Ovary (tissue), 3 donors: Measurements from ENCODE around the gene MAZ.

Experiments
- POLR2A ChIP-seq: fragments of 450-650 bp; IDR thresholded peaks from one replicate; pipeline ENCODE4 v1.6.1; 2017; ENCODE audit warnings: antibody characterized with exemption, mild to moderate bottlenecking, moderate library complexity
- TF ChIP-seq, protein P1 (sequence below), 3 donors: fragments of 450-650 bp in 2 of 3; fragments of 200-600 bp in 1 of 3; IDR thresholded peaks; one replicate each; pipeline versions ENCODE4 v1.5.1 to v1.8.0; 2016 to 2022; ENCODE audit warnings: antibody characterized with exemption in 3 of 3, mild to moderate bottlenecking in 1 of 3
- donor health status: DM: no; HTN: no; CAD: no.

DNA sequence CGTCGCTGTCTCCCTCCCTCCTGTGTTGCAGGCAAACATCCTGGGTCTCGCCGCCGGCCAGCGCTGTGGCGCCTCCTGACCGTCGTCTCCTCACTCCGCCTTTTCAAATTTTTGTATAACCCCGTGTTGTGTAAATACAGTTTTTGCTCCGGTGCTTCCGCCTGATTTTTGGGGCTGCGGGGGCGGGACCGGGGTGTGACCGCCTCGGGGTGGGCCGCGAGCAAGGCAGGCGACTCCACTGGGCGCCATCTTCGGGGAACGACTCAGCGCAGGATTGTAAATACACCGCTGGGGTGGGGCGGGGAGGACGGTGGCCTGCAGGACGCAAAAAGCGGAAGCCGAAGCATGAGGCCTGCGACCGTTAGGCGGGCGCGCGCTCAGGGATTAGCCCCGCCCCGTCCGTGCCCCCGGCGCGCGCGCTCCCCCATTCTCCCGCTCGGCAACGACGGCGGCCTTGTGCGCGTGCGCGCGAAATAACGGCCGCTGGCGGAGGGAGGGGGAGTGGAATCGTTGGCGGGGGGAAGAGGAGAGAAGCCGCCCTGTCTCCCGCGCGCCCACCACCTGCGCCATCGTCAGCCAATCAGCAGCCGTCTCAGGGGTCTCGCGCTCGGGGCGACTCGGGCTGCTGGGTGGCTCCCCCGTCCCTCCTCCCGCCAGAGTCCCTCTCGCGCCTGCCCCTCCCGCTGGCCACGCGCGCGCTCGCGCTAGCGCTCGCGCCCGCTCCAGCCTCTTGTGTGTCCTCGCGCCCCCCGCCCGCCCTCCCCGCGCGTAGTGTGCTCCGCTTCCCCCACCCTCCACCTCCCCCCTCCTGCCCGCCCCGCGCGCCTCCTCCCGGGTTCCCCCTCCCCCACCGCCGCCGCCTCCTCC lies 864 bp upstream of the MAZ start:
- TF ChIP-seq, protein P1, sequence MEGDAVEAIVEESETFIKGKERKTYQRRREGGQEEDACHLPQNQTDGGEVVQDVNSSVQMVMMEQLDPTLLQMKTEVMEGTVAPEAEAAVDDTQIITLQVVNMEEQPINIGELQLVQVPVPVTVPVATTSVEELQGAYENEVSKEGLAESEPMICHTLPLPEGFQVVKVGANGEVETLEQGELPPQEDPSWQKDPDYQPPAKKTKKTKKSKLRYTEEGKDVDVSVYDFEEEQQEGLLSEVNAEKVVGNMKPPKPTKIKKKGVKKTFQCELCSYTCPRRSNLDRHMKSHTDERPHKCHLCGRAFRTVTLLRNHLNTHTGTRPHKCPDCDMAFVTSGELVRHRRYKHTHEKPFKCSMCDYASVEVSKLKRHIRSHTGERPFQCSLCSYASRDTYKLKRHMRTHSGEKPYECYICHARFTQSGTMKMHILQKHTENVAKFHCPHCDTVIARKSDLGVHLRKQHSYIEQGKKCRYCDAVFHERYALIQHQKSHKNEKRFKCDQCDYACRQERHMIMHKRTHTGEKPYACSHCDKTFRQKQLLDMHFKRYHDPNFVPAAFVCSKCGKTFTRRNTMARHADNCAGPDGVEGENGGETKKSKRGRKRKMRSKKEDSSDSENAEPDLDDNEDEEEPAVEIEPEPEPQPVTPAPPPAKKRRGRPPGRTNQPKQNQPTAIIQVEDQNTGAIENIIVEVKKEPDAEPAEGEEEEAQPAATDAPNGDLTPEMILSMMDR (IDR thresholded peaks at IDR 0.05), result peak in 2 of 3 donors; percentile 30 to 47
- peak; percentile 94 for TF ChIP-seq POLR2A
